ENCODE measurements around the gene CFHR3.
"Not testable (repeated sequence)": the region's sequence is repeated elsewhere in the genome, so short reads cannot be mapped to it uniquely, and the experiment has no call there.

Gene CFHR3

GRCh38 chr1:196774603-196775002 is at the start of gene CFHR3:
TSS of gene CFHR3 (plus strand) at chr1:196774840. CDS start at chr1:196774887, 47 bp downstream.
- no peak for ATAC-seq

- no peak for ATAC-seq
Observed at GRCh38 chr1:196732526-196732925, 42.1 kb upstream of the CFHR3 start.

- no peak for ATAC-seq
Observed at GRCh38 chr1:196733091-196733970, 41.3 kb upstream of the CFHR3 start.

- ATAC-seq: no peak
Observed at GRCh38 chr1:196734006-196734405, 40.6 kb upstream of the CFHR3 start.

- no peak for ATAC-seq
Observed at GRCh38 chr1:196734460-196734859, 40.2 kb upstream of the CFHR3 start.

GRCh38 chr1:196738730-196739129 is 35.9 kb upstream of the CFHR3 start:
- ATAC-seq: no peak

GRCh38 chr1:196743244-196743643 is 31.4 kb upstream of the CFHR3 start:
- ATAC-seq: not testable (repeated sequence)

GRCh38 chr1:196765019-196765740 is 9.5 kb upstream of the CFHR3 start:
- ATAC-seq: not testable (repeated sequence)

- ATAC-seq: not testable (repeated sequence)
Observed at GRCh38 chr1:196769823-196770222, 4.8 kb upstream of the CFHR3 start.

- no peak for ATAC-seq
Observed at GRCh38 chr1:196773713-196774112, 927 bp upstream of the CFHR3 start.

GRCh38 chr1:196774175-196774574 is 465 bp upstream of the CFHR3 start:
- ATAC-seq: no peak

- no peak for ATAC-seq
Observed at GRCh38 chr1:196777603-196778002, 3.0 kb downstream of the CFHR3 start.

- ATAC-seq: no peak
Observed at GRCh38 chr1:196779093-196779492, 4.5 kb downstream of the CFHR3 start.

- ATAC-seq: not testable (repeated sequence)
Observed at GRCh38 chr1:196791252-196791651, 16.6 kb downstream of the CFHR3 start.

GRCh38 chr1:196794103-196794502 is 19.5 kb downstream of the CFHR3 start:
- not testable (repeated sequence) for ATAC-seq

- no peak for ATAC-seq
Observed at GRCh38 chr1:196797891-196798290, 23.3 kb downstream of the CFHR3 start.

GRCh38 chr1:196801920-196802319 is 27.3 kb downstream of the CFHR3 start:
- not testable (repeated sequence) for ATAC-seq

- no peak for ATAC-seq
Observed at GRCh38 chr1:196808529-196809235, 34.0 kb downstream of the CFHR3 start.

- ATAC-seq: not testable (repeated sequence)
Observed at GRCh38 chr1:196817442-196817841, 42.8 kb downstream of the CFHR3 start.

- ATAC-seq: not testable (repeated sequence)
Observed at GRCh38 chr1:196819531-196819930, 44.9 kb downstream of the CFHR3 start, which contains the start of gene CFHR1. TSS of gene CFHR1 (plus strand) at chr1:196819731. CDS start at chr1:196819845, 114 bp downstream.

GRCh38 chr1:196827860-196828259 is 53.2 kb downstream of the CFHR3 start:
- peak; percentile 38 to 76 for ATAC-seq

All from activated CD4-positive, CD25-positive, alpha-beta regulatory T cell treated with anti-CD3 and anti-CD28 coated beads, Interleukin-2, amount 50 U/mL, for 24 hours (primary cell).